Activated T-helper 17 cell treated with anti-CD3 and anti-CD28 coated beads, Interleukin-2, amount 50 U/mL, for 72 hours (primary cell): ENCODE measurements around the gene HSFX2. TPM values are rescaled to one million over a fixed set of nuclear protein-coding genes. Genes with fewer than 3 reads are reported as not detected.
"Not testable (repeated sequence)": the region's sequence is repeated elsewhere in the genome, so short reads cannot be mapped to it uniquely, and the experiment has no call there.

Source experiments
- ATAC-seq: fragments of 150-1000 bp; cut with Tn5 transposase; replicated peaks from 2 replicates; pipeline ENCODE4 v1.10.0; 2021; ENCODE audit warnings: mild to moderate bottlenecking, moderate library complexity
- H3K27ac Mint-ChIP-seq: one replicate; pipeline ENCODE4 v1.8.0; 2022; ENCODE audit warnings: mixed read lengths
- H3K27me3 Mint-ChIP-seq: one replicate; pipeline ENCODE4 v1.8.0; 2022; ENCODE audit warnings: mixed read lengths
- H3K36me3 Mint-ChIP-seq: one replicate; pipeline ENCODE4 v1.8.0; 2022; ENCODE audit warnings: low read depth, mild to moderate bottlenecking, mixed read lengths
- H3K4me1 Mint-ChIP-seq: one replicate; pipeline ENCODE4 v1.8.0; 2022; ENCODE audit warnings: mixed read lengths
- H3K4me3 Mint-ChIP-seq: one replicate; pipeline ENCODE4 v1.8.0; 2022; ENCODE audit warnings: mild to moderate bottlenecking, mixed read lengths
- H3K9me3 Mint-ChIP-seq: one replicate; pipeline ENCODE4 v1.8.0; 2022; ENCODE audit warnings: mixed read lengths
- total RNA-seq, 2 donors: library from RNA; stranded (reverse); gene quantifications; one replicate each; pipeline ENCODE4 v1.2.3, GENCODE V29; 2022

HSFX2 gene
- total RNA-seq, 2 donors from 2014 or later = not detected

DNA sequence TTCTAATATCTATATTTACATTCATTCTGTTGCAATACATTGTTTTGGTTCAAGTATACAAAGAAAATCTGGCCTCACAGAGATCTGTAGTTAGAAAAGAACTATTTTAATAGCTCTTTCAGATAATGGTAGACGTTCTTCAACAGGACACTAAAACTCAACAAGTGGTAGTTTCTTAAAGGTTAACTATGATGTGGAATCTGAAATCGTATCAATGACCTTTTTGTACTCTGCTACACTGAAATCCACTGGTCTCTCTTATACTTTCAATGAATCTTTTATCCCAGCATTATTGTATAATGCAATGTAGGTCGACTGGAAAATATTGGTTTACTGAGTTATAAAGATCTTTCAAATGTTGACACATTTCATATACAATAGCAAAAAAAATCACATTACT is 23.8 kb upstream of the HSFX2 start:
- no peak for ATAC-seq
- Mint-ChIP-seq H3K27ac (no peak overlapping the region), H3K27me3 (no peaks in the 10 kb centered on the region), H3K36me3 (no peaks in the 10 kb centered on the region), H3K4me1 (no peaks in the 10 kb centered on the region), H3K4me3 (no peak overlapping the region), H3K9me3 (no peaks in the 10 kb centered on the region)

DNA sequence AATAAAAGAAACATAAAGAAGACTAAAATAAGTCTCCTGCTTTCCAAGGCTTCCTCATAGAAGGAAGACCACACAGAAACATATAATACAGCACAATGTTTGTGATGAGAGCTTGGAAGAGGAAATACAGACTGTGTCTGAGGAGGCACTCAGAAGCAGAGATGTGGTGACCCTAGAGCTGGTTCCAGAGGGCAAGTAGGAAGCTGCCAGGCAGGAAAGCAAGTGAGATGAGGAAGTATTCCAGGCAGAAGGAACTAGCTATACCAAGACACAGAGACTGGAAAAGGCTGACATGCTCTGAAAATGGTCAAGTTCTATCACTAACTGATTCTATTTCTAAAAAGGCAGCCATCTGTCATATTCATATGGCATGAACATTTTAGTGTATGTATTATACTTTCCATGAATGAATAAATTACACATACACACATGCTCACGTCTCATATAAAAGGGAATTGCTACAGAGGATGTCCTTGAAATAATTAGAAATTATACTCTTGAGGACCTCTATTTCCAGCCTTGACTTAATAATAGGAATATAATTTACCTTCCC is 16.6 kb upstream of the HSFX2 start:
- peaks cover 7% of the 10 kb centered on the region for H3K36me3 Mint-ChIP-seq
- no peaks in the 10 kb centered on the region for H3K9me3 Mint-ChIP-seq
- no peak overlapping the region for H3K27ac Mint-ChIP-seq
- no peak for ATAC-seq
- no peaks in the 10 kb centered on the region for H3K27me3 Mint-ChIP-seq
- no peak overlapping the region for H3K4me3 Mint-ChIP-seq
- H3K4me1 Mint-ChIP-seq = no peaks in the 10 kb centered on the region

DNA sequence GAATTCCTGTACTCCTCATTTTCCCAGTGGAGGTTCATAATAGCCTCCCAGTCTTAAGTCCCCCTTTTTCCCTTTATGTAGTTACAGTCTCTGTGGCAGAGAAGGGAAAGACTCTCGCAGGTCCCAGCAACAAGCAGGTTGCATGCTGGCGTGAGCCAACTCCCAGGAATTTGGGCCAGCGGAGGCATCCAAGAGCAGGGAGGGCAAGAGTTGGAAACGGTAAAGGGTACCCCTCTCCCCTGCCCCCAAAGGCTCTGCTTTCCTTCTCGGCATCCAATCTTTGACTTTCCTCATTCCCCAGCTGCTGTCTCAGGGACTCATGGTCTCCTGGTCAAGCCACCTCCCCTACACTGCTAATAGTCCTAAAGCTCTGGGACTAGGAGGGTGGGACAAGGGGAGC is 15.4 kb upstream of the HSFX2 start:
- Mint-ChIP-seq H3K36me3 (peaks cover 12% of the 10 kb centered on the region), H3K27ac (no peak overlapping the region), H3K27me3 (no peaks in the 10 kb centered on the region), H3K4me3 (no peak overlapping the region), H3K4me1 (no peaks in the 10 kb centered on the region), H3K9me3 (no peaks in the 10 kb centered on the region)
- ATAC-seq = no peak

DNA sequence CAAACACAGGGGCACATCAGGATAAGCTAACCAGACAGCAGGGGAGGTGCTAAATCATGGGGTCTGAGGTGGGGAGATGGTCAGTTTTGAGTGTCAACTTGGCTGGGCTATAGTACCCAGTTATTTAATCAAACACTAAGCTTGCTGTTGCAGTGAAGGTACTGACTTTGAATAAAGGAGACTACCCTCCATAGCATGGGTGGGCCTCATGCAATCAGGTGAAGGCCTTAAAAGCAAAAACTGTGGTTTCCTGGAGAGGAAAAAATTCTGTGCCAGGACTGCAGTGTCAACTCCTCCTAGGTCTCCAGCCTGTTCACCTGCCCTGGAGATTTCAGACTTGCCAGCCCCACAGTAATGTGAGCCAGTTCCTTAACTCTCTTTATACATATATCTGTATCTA is 12.6 kb upstream of the HSFX2 start:
- H3K4me3 Mint-ChIP-seq = no peak overlapping the region

DNA sequence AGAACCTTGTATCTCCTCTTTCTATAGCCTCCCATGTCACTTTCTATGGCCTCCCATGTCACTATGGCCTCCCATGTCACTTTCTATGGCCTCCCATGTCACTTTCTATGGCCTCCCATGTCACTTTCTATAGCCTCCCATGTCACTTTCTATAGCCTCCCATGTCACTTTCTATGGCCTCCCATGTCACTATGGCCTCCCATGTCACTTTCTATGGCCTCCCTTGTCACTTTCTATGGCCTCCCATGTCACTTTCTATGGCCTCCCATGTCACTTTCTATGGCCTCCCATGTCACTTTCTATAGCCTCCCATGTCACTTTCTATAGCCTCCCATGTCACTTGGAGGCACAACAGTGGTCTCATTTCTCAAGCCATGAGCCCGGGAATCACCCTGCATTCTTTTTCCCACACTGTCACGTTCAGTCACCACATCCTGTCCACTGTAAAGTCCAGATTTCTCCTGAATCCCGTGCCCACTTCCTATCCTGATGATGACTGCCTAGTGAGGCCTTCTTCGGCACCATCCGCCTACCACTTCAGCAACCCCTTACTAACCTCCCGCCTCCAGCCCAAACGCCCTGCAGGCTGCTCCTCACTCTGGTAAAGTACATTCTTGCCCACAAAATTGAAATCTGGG is 10.3 kb upstream of the HSFX2 start:
- not testable (repeated sequence) for H3K27me3 Mint-ChIP-seq, ATAC-seq, H3K4me3 Mint-ChIP-seq, H3K4me1 Mint-ChIP-seq, H3K9me3 Mint-ChIP-seq, H3K27ac Mint-ChIP-seq
- H3K36me3 Mint-ChIP-seq = peaks cover 28% of the 10 kb centered on the region

More for the DNA sequence above, 12.6 kb upstream of the HSFX2 start:
- no peak for ATAC-seq
- peaks cover 20% of the 10 kb centered on the region for H3K36me3 Mint-ChIP-seq
- no peak overlapping the region for H3K27ac Mint-ChIP-seq
- no peaks in the 10 kb centered on the region for H3K4me1 Mint-ChIP-seq
- H3K9me3 Mint-ChIP-seq = no peaks in the 10 kb centered on the region
- H3K27me3 Mint-ChIP-seq = no peaks in the 10 kb centered on the region

DNA sequence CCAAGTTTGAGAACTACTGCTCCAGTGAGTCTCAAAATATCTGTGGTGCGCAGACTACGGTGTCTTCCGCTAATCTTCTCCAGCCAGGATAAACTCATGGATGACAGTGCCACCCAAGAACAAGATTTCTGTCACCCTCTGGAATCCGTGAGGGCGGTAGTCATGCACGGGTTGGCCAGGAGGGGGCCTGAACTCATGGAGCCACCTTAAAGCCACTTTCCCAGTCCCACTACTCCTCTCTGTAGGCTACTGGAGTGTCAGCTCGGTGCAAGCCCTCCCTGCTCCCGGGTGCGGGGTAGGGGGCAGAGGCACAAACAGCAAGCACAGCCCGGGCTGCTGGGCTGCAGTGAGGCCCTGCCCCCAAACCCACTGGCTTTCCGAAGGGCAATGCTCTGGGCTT is 3.5 kb upstream of the HSFX2 start:
- ATAC-seq, H3K4me3 Mint-ChIP-seq, H3K27me3 Mint-ChIP-seq, H3K27ac Mint-ChIP-seq, H3K4me1 Mint-ChIP-seq, H3K9me3 Mint-ChIP-seq: not testable (repeated sequence)
- peaks cover 16% of the 10 kb centered on the region for H3K36me3 Mint-ChIP-seq

DNA sequence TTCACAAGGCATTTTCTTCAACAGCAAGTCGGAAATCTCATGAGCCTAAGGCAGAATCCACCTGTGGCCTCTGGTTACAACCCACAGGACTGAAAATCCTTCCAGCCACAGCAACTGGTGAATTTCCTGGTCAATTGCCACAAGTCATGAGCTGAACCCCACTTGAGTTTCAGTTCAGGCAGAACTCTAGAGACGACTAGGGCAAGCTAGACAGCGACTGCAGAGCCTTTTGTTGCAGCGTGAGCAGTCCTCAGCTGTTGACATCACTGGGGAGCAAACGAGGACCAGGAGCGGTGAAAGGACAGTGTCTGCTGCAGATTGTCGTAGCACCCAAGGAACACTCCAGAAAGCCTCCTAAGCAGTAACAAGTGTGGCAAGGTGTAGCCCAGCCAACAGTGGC is 829 bp upstream of the HSFX2 start:
- not testable (repeated sequence) for H3K4me3 Mint-ChIP-seq, H3K36me3 Mint-ChIP-seq, H3K4me1 Mint-ChIP-seq, H3K27me3 Mint-ChIP-seq, H3K27ac Mint-ChIP-seq, H3K9me3 Mint-ChIP-seq, ATAC-seq

DNA sequence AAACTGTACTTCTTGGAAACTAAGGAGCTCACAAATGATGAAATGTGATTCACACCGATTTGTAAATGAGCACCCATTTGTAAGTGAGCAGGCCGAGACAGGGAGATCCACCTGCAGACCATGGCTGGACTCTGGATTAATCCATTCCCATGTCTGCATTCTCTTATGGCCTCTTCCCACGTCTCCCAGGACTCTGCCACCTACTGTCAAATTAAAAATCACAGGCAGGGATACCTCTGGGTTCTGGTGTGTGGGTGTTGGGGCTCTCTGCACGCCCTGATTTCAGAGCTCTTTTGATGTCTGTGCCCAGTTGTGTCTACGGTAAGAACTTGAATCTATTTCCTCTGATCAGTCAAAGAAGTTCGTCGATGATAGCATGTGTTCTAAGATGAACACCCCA is 4.1 kb downstream of the HSFX2 start:
- not testable (repeated sequence) for H3K4me1 Mint-ChIP-seq, H3K27ac Mint-ChIP-seq, H3K9me3 Mint-ChIP-seq, ATAC-seq, H3K4me3 Mint-ChIP-seq, H3K27me3 Mint-ChIP-seq, H3K36me3 Mint-ChIP-seq

DNA sequence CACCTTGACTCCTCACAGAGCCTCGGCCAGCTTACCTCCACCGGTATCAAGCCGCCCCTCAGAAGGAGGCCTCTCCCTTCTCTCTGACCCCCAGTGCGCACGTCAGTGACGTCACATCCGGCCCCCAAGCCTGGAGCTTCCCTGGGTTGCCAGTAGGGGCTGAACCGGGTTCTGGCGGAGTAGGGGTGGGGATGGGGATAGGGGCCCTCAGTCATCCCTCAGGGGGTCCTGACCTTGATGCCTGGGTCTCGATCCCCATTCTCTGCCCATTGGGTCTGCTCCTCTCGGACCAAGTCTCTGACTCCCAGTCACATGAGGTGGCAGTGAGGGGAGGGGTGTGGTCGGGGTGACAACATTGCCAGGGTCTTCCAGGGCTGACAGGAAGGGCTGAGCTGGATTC is 7.8 kb downstream of the HSFX2 start, which contains the start of gene MAGEA9B:
TSS of gene MAGEA9B (minus strand) at position 101 of the 400 bp plus-strand sequence. CDS start 4,280 bp downstream, outside the sequence.
- not testable (repeated sequence) for ATAC-seq, H3K36me3 Mint-ChIP-seq, H3K4me1 Mint-ChIP-seq, H3K9me3 Mint-ChIP-seq, H3K4me3 Mint-ChIP-seq, H3K27me3 Mint-ChIP-seq, H3K27ac Mint-ChIP-seq

DNA sequence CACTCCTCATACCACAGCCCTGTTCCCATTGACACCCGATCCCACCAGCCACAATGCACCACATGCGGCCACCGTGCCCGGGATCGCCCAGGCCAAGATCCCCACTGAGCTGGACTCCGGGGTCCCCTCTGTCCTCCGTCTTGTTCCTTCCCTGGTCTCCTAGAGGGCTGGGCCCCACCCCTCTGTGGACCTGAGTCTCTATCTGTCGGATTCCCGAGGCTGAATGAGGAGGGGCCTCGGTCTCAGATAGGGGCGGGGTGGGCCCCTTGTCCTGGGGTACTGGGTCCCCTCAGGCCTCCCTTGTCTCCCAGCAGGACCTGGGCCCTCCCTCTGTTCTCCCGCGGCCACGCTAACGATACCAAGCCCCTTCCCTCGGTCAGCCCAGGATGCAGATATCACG is 9.5 kb downstream of the HSFX2 start:
- not testable (repeated sequence) for H3K27ac Mint-ChIP-seq, H3K4me3 Mint-ChIP-seq, H3K4me1 Mint-ChIP-seq, ATAC-seq, H3K27me3 Mint-ChIP-seq, H3K36me3 Mint-ChIP-seq, H3K9me3 Mint-ChIP-seq

DNA sequence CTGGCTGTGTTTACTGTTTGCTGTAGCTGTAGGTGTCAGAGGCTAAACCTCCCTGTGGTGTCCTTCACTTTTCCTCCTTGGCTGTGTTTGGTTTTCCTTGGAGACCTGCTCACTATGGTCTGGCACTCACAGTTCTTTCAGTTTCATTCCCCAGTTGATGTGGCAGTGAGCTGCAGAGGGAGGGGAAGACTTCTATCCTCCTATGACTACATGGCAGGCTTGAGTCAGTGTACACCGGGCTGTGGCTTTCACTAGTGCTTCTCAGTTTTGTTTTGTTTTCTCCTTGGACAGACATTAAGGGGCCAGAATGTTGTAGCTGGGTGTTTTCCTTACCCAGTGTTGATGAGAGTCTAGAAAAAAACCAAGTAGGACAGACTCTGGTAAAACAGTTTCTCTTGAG is 21.7 kb downstream of the HSFX2 start:
- H3K27me3 Mint-ChIP-seq, H3K4me1 Mint-ChIP-seq, H3K36me3 Mint-ChIP-seq, H3K27ac Mint-ChIP-seq, H3K9me3 Mint-ChIP-seq: not testable (repeated sequence)
- ATAC-seq = peak; percentile 94
- H3K4me3 Mint-ChIP-seq = peak overlapping the region; percentile 36

DNA sequence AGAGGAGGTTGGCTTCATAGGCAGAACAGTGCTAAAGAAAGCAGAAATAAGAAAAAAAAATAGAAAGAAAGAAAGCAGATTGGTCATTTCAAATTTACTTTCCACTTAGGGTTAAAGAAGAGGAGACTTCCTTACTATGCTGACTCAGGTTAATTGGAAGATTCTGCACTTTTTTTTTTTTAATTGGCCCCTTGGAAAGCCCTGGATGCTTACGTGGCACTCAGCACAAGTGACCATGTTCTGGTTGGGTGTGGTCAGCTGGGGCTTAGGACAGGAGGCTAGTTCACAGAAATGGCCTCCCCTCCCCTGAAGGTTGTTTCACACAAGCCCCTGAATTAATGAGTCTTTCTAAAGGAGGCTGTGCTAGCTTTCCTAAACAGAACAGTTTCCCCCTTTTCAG is 22.4 kb downstream of the HSFX2 start:
- H3K4me1 Mint-ChIP-seq = no peaks in the 10 kb centered on the region
- no peaks in the 10 kb centered on the region for H3K9me3 Mint-ChIP-seq
- ATAC-seq = no peak
- no peaks in the 10 kb centered on the region for H3K27me3 Mint-ChIP-seq
- no peaks in the 10 kb centered on the region for H3K36me3 Mint-ChIP-seq
- H3K27ac Mint-ChIP-seq = peak overlapping the region; percentile 63
- peak overlapping the region; percentile 36 for H3K4me3 Mint-ChIP-seq

DNA sequence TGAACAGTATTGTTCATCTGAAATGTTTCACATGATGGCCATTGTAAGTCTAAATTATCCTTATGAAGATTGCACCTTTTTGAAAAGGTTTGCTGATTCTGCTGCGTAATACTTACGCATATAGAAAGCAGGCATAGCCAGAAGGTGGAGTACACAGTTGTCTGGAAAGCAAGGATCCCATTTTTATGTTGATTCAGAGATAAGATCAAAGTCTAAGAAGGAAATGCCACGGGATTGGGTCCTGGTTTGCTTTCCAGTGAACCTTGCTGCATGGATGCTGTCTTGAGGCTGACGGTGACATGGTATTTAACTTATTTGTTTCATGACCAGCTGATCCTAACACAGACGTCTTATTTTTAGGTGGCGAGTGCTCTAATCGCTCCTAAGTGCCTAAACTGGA is 23.3 kb downstream of the HSFX2 start:
- Mint-ChIP-seq H3K27me3 (no peaks in the 10 kb centered on the region), H3K4me3 (no peak overlapping the region), H3K36me3 (no peaks in the 10 kb centered on the region), H3K4me1 (no peaks in the 10 kb centered on the region), H3K27ac (no peak overlapping the region), H3K9me3 (no peaks in the 10 kb centered on the region)
- no peak for ATAC-seq

DNA sequence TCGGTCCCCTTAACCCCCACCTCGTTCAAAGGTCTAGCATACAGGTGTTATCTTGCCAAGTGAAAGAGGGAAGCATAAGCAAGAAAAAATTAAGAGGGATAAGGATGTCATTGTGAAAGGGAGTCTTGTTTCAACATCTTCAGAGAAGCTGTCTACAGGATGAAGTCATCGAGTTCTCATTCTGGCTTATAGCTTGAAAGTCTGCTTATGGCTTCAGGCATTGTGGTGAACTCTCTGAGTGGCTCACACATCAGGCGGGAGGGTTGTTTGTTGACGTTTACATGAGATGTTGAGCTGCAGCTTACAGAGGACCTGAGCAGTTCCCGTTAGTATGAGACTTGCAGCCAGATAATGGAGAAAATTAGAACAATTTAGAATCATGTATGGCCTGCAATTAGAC is 24.4 kb downstream of the HSFX2 start:
- H3K9me3 Mint-ChIP-seq = no peaks in the 10 kb centered on the region
- no peaks in the 10 kb centered on the region for H3K27me3 Mint-ChIP-seq
- H3K27ac Mint-ChIP-seq = no peak overlapping the region
- H3K4me3 Mint-ChIP-seq = no peak overlapping the region
- H3K36me3 Mint-ChIP-seq = no peaks in the 10 kb centered on the region
- no peak for ATAC-seq
- no peaks in the 10 kb centered on the region for H3K4me1 Mint-ChIP-seq

DNA sequence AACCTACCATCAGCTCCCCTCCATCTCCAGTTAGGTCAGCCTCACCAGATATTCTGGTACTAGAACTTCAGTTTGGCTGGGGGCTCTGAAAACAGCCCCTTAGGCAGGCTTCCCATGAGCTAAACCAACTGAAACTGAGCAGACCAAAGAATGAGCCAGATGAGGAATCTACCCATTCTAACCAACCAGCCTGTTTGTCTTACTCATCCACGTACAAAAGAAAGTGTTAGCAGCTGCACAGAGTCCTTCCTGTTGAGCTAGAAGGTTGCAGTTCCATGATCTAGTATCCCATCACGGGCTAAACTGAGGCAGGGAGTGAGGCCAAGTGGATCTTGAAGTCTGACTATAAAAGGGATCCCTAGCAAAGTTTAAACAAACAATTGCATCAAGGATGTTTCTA is 25.3 kb downstream of the HSFX2 start:
- H3K27me3 Mint-ChIP-seq = no peaks in the 10 kb centered on the region
- no peak overlapping the region for H3K4me3 Mint-ChIP-seq
- peak; percentile 37 for ATAC-seq
- no peaks in the 10 kb centered on the region for H3K9me3 Mint-ChIP-seq
- no peaks in the 10 kb centered on the region for H3K36me3 Mint-ChIP-seq
- no peak overlapping the region for H3K27ac Mint-ChIP-seq
- no peaks in the 10 kb centered on the region for H3K4me1 Mint-ChIP-seq
